Aorta (tissue), 5 donors: ENCODE results near the gene TSR1. TPM values are rescaled to one million over a fixed set of nuclear protein-coding genes. Genes with fewer than 3 reads are reported as not detected.
"Not testable (repeated sequence)": the region's sequence is repeated elsewhere in the genome, so short reads cannot be mapped to it uniquely, and the experiment has no call there.

Experiments used
- ATAC-seq: fragments of 200-7000 bp; cut with Tn5 transposase; one replicate; pipeline ENCODE4 v1.9.1; 2022; ENCODE audit warnings: moderate library complexity; ENCODE audit not compliant: low FRiP score
- DNase-seq, 2 donors: peaks; one replicate each; pipeline ENCODE4 v3.0.0-alpha.2; 2020
- H3K27ac ChIP-seq, 2 donors: one replicate each; pipeline ENCODE4 v1.5.1; 2013; ENCODE audit warnings: low read length in 2 of 2, mild to moderate bottlenecking in 2 of 2, moderate library complexity in 2 of 2, control low read depth in 1 of 2, inconsistent platforms in 1 of 2, low read depth in 1 of 2
- H3K27me3 ChIP-seq, 2 donors: one replicate each; pipeline ENCODE4 v1.6.1; 2013; ENCODE audit warnings: control low read depth in 1 of 2, low read length in 1 of 2, mild to moderate bottlenecking in 1 of 2, moderate library complexity in 1 of 2; ENCODE audit not compliant: insufficient read depth in 2 of 2, control insufficient read depth in 1 of 2
- H3K36me3 ChIP-seq, 2 donors: one replicate each; pipeline ENCODE4 v1.6.1; 2013; ENCODE audit warnings: control low read depth in 1 of 2, low read length in 1 of 2, mild to moderate bottlenecking in 1 of 2; ENCODE audit not compliant: insufficient read depth in 2 of 2, control insufficient read depth in 1 of 2
- H3K4me1 ChIP-seq, 2 donors: one replicate each; pipeline ENCODE4 v1.6.1; 2013; ENCODE audit warnings: low read length in 2 of 2, control low read depth in 1 of 2, mild to moderate bottlenecking in 1 of 2, moderate library complexity in 1 of 2; ENCODE audit not compliant: insufficient read depth in 2 of 2, control insufficient read depth in 1 of 2
- H3K4me3 ChIP-seq, 2 donors: one replicate each; pipeline ENCODE4 v1.5.1; 2013; ENCODE audit warnings: low read length in 2 of 2, control low read depth in 1 of 2, mild to moderate bottlenecking in 1 of 2
- H3K9me3 ChIP-seq: one replicate; pipeline ENCODE4 v1.6.1; 2013; ENCODE audit warnings: mild to moderate bottlenecking, low read length; ENCODE audit not compliant: control insufficient read depth
- WGBS, 2 donors: extraction: QIAGEN DNeasy Blood & Tissue Kit; methylation state at CpG; one replicate each; pipeline ENCODE4 v1.1.7; 2013; 5-methylcytosine and 5-hydroxymethylcytosine counted together
- intact Hi-C, 2 donors: fragments of 100-400 bp; cut with DNase I; formaldehyde crosslinking; loops; one replicate each; pipeline versions ENCODE4 v1.14.2 to v1.15.0; 2022
- polyA plus RNA-seq, 2 donors: library from polyadenylated mRNA; stranded (reverse); fragments of 200-250 nt; gene quantifications; one replicate each; pipeline ENCODE4 v1.2.3, GENCODE V29; 2013
- total RNA-seq, 2 donors: library from RNA; stranded (reverse); fragmentation: NEBNext Ultra II Directional; extraction: Animal tissue kit (Norgen Biotek cat#: 25700); gene quantifications; one replicate each; pipeline ENCODE4 v1.2.1, GENCODE V29; 2021
- donor health status: healthy with polysubstance abuse.
- donor health status: Bipolar disorder and iron deficiency.
- donor health status: DM: no; HTN: no; CAD: no.
- donor health status: DM: no; HTN: no; CAD: no.
- donor health status: DM: yes; HTN: yes; CAD: no.

Gene TSR1
- total and polyA plus RNA-seq, 4 donors, result 8.8 to 21.8 (median 14.6) TPM

DNA sequence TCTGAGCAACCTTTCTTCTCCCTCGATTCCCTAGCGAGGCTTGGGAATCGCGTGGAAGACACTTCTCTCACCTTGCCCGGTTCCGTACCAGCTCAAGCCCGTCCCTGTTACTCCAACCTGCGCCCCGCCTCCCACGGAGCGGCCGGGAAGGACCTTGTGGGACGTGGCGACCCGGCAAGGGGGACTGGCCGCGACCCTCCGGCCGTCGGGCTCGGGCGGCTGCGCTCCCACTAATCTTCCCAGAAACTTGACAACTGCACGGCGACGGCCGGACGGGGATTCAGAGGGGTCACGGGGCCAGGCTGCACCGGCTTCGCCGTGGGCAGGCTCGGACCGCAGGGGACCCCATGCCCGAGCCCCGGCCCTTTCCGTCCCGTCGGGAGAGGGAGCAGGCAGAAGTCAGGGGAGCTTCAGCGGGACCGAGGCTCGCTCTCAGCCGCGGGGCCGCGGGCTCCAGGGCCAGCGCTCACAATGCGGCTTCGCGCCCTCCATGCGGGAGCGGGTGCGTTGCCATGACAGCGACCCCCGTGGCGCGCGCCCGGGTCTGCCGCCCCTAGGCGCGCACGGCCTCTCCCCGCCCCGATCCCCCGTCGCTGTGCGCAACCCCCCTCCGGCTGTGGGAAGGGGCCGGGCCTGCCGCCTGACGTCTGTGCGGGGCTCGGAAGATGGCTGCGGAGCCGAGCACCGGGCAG, 741 bp upstream of the TSR1 start, which contains the start of gene SGSM2:
Gene SGSM2 (plus strand): TSS at position 650 of the 692 bp plus-strand sequence. CDS start 188 bp downstream, outside the sequence.
- Histone ChIP-seq H3K4me3 (peak within 1 kb of the TSS; percentile 92 to 96), H3K27ac (peak within 1 kb of the TSS in 1 of 2 donors; percentile 68), H3K4me1 (no peaks in the 10 kb centered on the region), H3K9me3 (no peaks in the 10 kb centered on the region), H3K27me3 (no peaks in the 10 kb centered on the region), H3K36me3 (peaks cover 0 to 1% of the 10 kb centered on the region in 2 donors)
- DNase-seq (peak; percentile 79 to 89), ATAC-seq (peak; percentile 75)
- 0 to 1% methylated on average over 74 to 77 of the region's 77 CpGs for WGBS, 2 donors
- intact Hi-C loops, result loop anchor here (5.0 to 10.0 kb wide), 2 partner anchors 55 to 78 kb away; no protein-coding TSS in a partner anchor

DNA sequence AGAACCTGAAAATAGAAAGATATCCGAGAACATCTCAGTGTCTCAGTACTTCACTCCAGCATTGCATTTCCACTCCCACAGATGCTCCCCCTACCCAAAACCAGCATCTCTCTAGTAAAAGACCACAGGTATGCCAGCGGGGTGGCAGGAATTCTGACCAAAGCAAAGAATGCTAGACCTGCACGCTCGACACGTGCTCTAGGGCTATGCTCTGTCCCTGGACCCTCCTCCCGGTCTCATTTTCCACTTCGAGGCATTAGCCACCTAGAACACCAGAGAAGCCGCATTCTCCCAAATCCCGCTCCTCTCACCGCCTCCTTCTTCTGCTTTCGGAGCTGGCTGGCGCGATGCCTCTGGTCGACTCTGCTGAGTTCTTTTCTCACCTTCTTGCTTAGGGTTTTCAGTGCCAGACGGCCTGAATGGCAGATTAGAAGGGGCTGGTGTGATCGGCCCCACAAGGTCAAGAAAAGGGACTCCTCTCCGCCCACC, 487 bp downstream of the TSR1 start:
- no peak overlapping the region for H3K27ac ChIP-seq

DNA sequence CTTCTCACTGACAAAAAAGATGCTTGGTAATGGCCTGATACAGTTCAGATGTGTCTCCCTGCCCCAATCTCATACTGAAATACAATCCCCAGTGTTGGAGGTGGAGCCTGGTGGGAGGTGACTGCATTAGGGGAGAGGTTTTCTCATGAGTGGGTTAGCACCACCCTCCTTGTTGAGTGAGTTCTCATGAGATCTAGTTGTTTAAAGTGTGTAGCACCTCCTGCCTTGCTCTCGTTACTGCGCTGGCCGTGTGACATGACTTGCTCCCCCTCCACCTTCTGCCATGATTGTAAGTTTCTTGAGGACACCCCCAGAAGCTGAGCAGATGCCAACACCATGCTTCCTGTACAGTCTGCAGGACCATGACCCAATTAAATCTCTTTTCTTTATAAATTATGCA, 5.0 kb downstream of the TSR1 start:
- Histone ChIP-seq H3K27ac (no peak overlapping the region), H3K4me3 (no peak overlapping the region), H3K36me3 (peaks cover 4 to 9% of the 10 kb centered on the region in 2 donors), H3K4me1 (no peaks in the 10 kb centered on the region), H3K27me3 (no peaks in the 10 kb centered on the region), H3K9me3 (no peaks in the 10 kb centered on the region)
- intact Hi-C loops, result loop anchor here in 1 of 2 donors (10.0 kb wide), 1 partner anchor 83 kb away; no protein-coding TSS in a partner anchor
- no peak for DNase-seq
- ATAC-seq, result no peak
- WGBS, 2 donors, result 50 to 83% methylated on average over 3 of the region's 3 CpGs

More for the DNA sequence above, 487 bp downstream of the TSR1 start:
- Histone ChIP-seq H3K36me3 (peaks cover 0 to 4% of the 10 kb centered on the region in 2 donors), H3K4me3 (peak overlapping the region; percentile 55 to 96), H3K4me1 (no peaks in the 10 kb centered on the region), H3K27me3 (no peaks in the 10 kb centered on the region), H3K9me3 (no peaks in the 10 kb centered on the region)
- no peak for DNase-seq
- intact Hi-C loops, result loop anchor here (5.0 to 10.0 kb wide), 2 partner anchors 57 to 79 kb away; no protein-coding TSS in a partner anchor
- 4% methylated on average over 17 of the region's 17 CpGs for WGBS, 2 donors
- no peak for ATAC-seq

DNA sequence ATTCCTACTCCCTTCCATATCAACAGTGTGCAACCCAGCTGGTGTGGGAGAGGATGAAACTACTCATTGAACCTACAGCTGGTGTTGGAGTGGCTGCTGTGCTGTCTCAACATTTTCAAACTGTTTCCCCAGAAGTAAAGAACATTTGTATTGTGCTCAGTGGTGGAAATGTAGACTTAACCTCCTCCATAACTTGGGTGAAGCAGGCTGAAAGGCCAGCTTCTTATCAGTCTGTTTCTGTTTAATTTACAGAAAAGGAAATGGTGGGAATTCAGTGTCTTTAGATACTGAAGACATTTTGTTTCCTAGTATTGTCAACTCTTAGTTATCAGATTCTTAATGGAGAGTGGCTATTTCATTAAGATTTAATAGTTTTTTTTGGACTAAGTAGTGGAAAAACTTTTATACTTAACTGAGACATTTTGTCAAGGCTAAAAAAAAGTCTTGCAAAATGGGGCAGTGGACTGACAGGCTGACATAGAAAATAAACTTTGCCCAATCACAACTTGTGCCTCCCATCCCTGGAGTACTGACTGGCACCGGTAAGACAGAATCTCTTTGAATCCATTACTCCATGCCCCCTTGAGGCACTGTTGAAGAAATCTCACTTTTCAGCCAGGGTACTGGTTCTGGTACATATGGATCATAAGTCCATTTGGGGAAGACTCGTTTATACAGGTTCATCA, 12.5 kb downstream of the TSR1 start:
- Histone ChIP-seq H3K27ac (no peak overlapping the region), H3K4me3 (no peak overlapping the region), H3K36me3 (peaks cover 0 to 6% of the 10 kb centered on the region in 2 donors), H3K4me1 (no peaks in the 10 kb centered on the region), H3K27me3 (no peaks in the 10 kb centered on the region), H3K9me3 (no peaks in the 10 kb centered on the region)
- intact Hi-C loops, result no loop called here
- DNase-seq (no peak), ATAC-seq (no peak)
- WGBS, 2 donors, result 16 to 23% methylated on average over 2 of the region's 2 CpGs

DNA sequence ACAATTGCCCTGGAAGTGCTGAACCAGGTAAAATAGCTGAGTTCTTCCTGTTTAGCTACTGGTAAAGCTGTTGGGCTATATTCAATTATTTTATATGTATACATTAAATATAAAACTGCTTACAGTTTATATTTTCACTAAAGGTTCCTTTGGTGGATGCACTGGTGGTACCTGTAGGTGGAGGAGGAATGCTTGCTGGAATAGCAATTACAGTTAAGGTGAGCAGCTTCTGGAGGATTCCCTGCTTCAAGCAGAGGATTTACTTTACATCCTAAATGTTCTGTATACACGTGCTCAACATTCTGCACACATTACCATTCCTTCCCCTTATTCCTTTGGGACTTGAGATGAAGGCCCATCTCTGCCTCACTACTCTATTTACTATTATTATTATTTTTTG, 14.9 kb downstream of the TSR1 start:
- no peaks in the 10 kb centered on the region for H3K9me3 ChIP-seq
- no peaks in the 10 kb centered on the region for H3K4me1 ChIP-seq
- intact Hi-C loops, result no loop called here
- no peaks in the 10 kb centered on the region for H3K27me3 ChIP-seq
- 42 to 56% methylated on average over 1 of the region's 1 CpG for WGBS, 2 donors
- H3K27ac ChIP-seq, result no peak overlapping the region
- H3K36me3 ChIP-seq, result peaks cover 0 to 6% of the 10 kb centered on the region in 2 donors
- DNase-seq (no peak), ATAC-seq (no peak)
- H3K4me3 ChIP-seq, result no peak overlapping the region

DNA sequence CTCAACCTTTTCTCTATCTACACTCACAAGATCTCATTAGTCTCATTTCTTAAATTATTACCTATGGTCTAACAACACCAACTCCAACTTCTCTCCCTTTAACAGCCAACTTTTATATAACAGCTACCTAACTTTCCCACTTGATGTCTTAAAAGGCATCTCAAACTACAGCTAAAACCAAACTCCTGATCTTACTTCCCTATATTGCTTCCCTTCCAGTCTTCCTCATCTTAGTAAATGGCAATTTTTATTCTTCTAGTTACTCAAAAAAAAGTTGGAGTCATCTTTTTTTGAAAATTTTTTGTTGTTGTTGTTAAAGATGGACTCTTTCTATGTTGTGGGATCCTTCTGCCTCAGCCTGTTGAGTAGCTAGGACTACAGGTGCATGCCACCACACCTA, 17.2 kb downstream of the TSR1 start:
- Histone ChIP-seq H3K36me3 (no peaks in the 10 kb centered on the region), H3K9me3 (no peaks in the 10 kb centered on the region)
- no peak for ATAC-seq

DNA sequence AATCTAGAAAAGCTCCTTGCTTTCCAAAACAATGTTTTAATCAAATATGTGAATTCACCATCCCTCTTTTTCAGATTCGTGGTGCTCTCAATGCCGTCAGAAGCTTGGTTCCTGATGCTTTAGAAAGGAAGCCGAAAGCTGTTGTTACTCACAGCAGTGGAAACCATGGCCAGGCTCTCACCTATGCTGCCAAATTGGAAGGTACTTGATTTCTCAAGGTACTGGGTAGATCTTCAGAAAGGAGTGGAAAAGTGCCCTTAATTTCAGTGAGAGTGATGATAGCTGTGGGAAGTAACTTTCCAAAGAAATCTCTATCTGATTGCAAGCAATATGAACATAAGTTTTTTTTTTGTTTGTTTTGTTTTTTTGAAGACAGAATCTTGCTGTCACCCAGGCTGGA, 18.5 kb downstream of the TSR1 start:
- no peak for ATAC-seq
- no peaks in the 10 kb centered on the region for H3K9me3 ChIP-seq
- H3K4me1 ChIP-seq, result no peaks in the 10 kb centered on the region
- H3K36me3 ChIP-seq, result no peaks in the 10 kb centered on the region
- no peaks in the 10 kb centered on the region for H3K27me3 ChIP-seq
- intact Hi-C loops, result no loop called here
- no peak overlapping the region for H3K27ac ChIP-seq
- 92 to 97% methylated on average over 3 of the region's 3 CpGs for WGBS, 2 donors
- DNase-seq, result no peak
- H3K4me3 ChIP-seq, result no peak overlapping the region

More for the DNA sequence above, 17.2 kb downstream of the TSR1 start:
- no peaks in the 10 kb centered on the region for H3K4me1 ChIP-seq
- no peak overlapping the region for H3K4me3 ChIP-seq
- DNase-seq, result no peak
- no peak overlapping the region for H3K27ac ChIP-seq
- intact Hi-C loops, result no loop called here
- no peaks in the 10 kb centered on the region for H3K27me3 ChIP-seq

DNA sequence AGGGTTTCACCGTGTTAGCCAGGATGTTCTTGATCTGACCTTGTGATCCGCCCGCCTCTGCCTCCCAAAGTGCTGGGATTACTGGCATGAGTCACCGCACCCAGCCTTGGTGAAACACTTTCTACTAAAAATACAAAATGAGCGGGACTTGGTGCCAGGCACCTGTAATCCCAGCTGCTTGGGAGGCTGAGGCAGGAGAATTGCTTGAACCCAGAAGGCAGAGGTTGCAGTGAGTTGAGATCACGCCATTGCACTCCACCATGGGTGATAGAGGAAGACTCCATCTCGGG, 19.4 kb downstream of the TSR1 start:
- WGBS, 2 donors, result 86 to 90% methylated on average over 6 to 7 of the region's 7 CpGs
- not testable (repeated sequence) for H3K4me3 ChIP-seq

More for the DNA sequence above, 19.4 kb downstream of the TSR1 start:
- intact Hi-C loops, ATAC-seq, H3K9me3 ChIP-seq, DNase-seq, H3K36me3 ChIP-seq, H3K27ac ChIP-seq, H3K27me3 ChIP-seq, H3K4me1 ChIP-seq: not testable (repeated sequence)
